Measurements from ENCODE around the gene PDHX.

The PDHX gene

DNA sequence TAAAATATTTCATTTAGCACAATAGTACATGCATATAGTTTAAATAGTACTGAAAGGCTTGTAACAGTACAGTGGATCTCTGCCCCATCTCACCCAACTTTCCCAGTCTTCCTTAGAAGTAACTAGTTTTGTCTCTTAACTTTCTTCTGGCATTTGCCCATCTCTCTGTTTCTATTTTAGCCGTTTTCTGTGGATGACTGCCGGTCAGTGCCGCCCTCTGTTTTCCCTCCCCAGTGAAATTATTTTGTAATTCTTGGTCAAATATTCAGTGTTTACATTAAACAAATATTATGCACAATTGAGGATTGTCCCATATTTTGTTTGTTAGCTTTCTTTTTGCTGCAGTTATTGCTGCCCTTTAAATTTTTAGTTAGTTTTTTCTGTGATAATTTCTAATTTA lies 8.3 kb downstream of the PDHX start:
- Histone ChIP-seq H3K4me3 (ENCODE audit: low read depth in 1 of 2, low read length in 1 of 2) (no peak overlapping the region), H3K27ac (no peak overlapping the region)
- TF ChIP-seq, protein P1, sequence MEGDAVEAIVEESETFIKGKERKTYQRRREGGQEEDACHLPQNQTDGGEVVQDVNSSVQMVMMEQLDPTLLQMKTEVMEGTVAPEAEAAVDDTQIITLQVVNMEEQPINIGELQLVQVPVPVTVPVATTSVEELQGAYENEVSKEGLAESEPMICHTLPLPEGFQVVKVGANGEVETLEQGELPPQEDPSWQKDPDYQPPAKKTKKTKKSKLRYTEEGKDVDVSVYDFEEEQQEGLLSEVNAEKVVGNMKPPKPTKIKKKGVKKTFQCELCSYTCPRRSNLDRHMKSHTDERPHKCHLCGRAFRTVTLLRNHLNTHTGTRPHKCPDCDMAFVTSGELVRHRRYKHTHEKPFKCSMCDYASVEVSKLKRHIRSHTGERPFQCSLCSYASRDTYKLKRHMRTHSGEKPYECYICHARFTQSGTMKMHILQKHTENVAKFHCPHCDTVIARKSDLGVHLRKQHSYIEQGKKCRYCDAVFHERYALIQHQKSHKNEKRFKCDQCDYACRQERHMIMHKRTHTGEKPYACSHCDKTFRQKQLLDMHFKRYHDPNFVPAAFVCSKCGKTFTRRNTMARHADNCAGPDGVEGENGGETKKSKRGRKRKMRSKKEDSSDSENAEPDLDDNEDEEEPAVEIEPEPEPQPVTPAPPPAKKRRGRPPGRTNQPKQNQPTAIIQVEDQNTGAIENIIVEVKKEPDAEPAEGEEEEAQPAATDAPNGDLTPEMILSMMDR (IDR thresholded peaks at IDR 0.05) = no peak

DNA sequence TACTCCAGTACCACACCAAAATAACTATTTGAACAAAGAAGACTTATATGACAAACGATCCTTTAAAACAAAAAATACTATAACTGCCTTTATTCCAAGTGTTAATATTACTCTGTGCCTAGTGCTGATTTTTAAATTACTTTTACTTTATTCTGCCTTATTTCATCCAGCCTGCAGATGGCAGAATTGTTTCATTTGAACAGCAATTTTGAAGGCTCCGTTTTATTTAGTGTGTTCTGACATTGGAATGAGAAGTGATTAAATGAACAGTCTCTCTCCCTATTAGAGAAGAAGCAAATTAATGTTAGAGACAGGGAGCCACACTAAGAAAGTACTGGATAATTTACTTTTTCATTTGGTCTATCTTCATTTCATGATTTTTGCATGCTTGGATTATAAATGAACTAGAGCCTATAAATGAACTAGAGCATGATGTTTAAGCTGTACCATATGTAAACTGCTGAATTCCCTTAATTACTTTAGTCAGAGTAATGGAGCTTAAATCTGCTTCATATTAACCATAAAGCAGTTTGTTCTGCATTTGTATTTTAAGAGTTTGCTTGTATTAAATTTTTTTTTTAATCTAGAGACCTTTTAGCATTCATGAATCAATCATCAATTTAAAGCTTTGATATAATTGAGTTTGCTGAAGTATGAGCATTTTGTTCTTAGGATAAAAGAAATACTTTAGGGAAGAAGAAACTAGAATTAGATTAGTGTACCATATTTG lies 9.8 kb downstream of the PDHX start:
- Histone ChIP-seq H3K27ac (no peak overlapping the region), H3K9me3 (no peaks in the 10 kb centered on the region), H3K36me3 (no peaks in the 10 kb centered on the region), H3K27me3 (no peaks in the 10 kb centered on the region), H3K4me1 (ENCODE audit: control insufficient read depth in 1 of 2, insufficient read depth in 1 of 2, low read depth in 1 of 2, low read length in 1 of 2) (peaks cover 9 to 19% of the 10 kb centered on the region in 2 experiments), H3K4me3 (ENCODE audit: low read depth in 1 of 2, low read length in 1 of 2) (no peak overlapping the region)
- TF ChIP-seq, protein P1 (IDR thresholded peaks at IDR 0.05) = peak; percentile 51

More for the DNA sequence above, 8.3 kb downstream of the PDHX start:
- Histone ChIP-seq H3K36me3 (no peaks in the 10 kb centered on the region), H3K4me1 (ENCODE audit: control insufficient read depth in 1 of 2, insufficient read depth in 1 of 2, low read depth in 1 of 2, low read length in 1 of 2) (peaks cover 9 to 19% of the 10 kb centered on the region in 2 experiments), H3K27me3 (no peaks in the 10 kb centered on the region), H3K9me3 (no peaks in the 10 kb centered on the region)

DNA sequence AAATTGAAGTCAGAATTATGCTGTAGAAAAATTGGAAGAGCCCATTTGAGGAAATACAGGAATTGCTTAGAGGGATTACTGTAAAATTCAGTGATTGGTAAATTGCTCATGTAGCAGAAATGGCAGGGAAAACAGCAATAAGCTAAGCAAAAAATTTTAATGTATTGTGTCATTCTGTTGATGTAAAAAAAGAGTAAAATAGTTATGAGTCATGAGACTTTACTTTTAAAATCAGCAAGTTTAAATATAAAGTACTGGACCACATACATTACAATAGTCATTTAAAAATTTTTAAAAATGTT lies 10.4 kb downstream of the PDHX start:
- H3K4me3 ChIP-seq (ENCODE audit: low read depth in 1 of 2, low read length in 1 of 2) = no peak overlapping the region
- peaks cover 9 to 19% of the 10 kb centered on the region in 2 experiments for H3K4me1 ChIP-seq (ENCODE audit: control insufficient read depth in 1 of 2, insufficient read depth in 1 of 2, low read depth in 1 of 2, low read length in 1 of 2)

DNA sequence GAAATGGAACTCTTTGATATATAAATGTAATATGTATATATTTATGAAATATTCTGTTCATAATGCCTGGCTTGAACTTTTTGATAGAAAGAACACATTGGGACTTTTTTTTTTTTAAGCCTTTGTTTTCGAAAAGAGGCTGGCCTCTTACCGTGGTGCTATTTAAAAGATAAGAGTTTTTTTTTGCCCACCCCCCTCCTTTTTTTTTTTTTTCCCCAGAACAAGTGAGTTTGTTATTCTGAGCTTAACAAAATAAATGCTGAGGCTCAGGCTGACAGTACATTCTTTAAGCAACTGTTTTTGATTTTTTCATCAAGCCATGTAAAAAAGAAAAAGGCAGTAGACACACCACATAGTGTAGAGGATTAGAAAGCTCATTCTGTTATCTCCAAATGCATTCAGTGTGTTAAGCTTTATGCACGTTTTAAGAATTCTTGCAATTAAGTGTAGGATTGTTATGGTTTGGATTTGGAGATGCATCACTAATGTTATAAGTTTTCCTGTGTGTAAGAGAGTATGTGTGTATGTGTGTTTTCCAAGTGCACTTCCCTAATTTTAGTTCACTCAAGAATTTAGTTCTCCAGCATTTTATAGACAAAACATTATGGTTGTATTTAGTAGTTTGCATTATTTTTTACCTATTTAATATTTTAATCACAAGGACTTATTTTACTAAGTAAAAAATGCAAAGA lies 12.0 kb downstream of the PDHX start:
- TF ChIP-seq, protein P1 (IDR thresholded peaks at IDR 0.05) = no peak
- Histone ChIP-seq H3K4me1 (ENCODE audit: control insufficient read depth in 1 of 2, insufficient read depth in 1 of 2, low read depth in 1 of 2, low read length in 1 of 2) (peaks cover 9 to 19% of the 10 kb centered on the region in 2 experiments), H3K36me3 (peaks cover 10% of the 10 kb centered on the region)

More for the DNA sequence above, 10.4 kb downstream of the PDHX start:
- TF ChIP-seq, protein P1 (IDR thresholded peaks at IDR 0.05) = no peak
- Histone ChIP-seq H3K27me3 (no peaks in the 10 kb centered on the region), H3K9me3 (no peaks in the 10 kb centered on the region), H3K27ac (no peak overlapping the region), H3K36me3 (no peaks in the 10 kb centered on the region)

DNA sequence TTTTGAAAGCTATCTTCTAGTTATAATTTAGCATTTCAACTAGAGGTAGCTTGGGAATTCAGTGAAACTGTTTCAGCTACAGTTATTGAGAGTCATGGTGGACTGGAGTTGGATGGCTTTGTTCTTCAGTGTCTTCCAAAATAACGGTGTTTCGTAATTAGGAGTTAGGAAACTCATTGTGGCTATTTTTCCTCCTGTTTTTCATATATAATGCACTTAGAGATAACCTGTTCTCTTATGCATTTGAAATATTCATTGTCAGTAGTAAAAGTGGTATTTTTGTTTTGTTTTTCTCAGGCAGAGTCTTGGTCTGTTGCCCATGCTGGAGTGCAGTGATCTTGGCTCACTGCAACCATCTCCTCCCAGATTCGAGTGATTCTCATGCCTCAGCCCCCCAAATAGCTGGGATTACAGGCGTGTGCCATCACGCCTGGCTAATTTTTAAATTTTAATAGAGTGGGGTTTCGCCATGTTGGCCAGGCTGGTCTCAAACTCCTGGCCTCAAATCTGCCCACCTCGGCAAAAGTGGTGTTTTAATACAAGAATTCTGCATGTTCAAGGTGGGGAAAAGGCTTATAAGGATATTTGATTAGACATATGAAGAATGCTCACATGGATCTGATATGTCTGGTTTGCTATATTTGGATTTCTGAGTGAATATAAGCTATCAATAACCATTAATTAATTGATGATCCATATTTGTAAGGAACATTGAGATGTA lies 12.7 kb downstream of the PDHX start:
- peaks cover 3 to 13% of the 10 kb centered on the region in 2 experiments for H3K4me1 ChIP-seq (ENCODE audit: control insufficient read depth in 1 of 2, insufficient read depth in 1 of 2, low read depth in 1 of 2, low read length in 1 of 2)
- H3K4me3 ChIP-seq (ENCODE audit: low read depth in 1 of 2, low read length in 1 of 2) = no peak overlapping the region
- peaks cover 11% of the 10 kb centered on the region for H3K36me3 ChIP-seq
- TF ChIP-seq, protein P1 (IDR thresholded peaks at IDR 0.05) = no peak
- H3K27ac ChIP-seq = no peak overlapping the region
- H3K27me3 ChIP-seq = no peaks in the 10 kb centered on the region
- H3K9me3 ChIP-seq = no peaks in the 10 kb centered on the region

More for the DNA sequence above, 12.0 kb downstream of the PDHX start:
- Histone ChIP-seq H3K4me3 (ENCODE audit: low read depth in 1 of 2, low read length in 1 of 2) (no peak overlapping the region), H3K27ac (no peak overlapping the region), H3K9me3 (no peaks in the 10 kb centered on the region), H3K27me3 (no peaks in the 10 kb centered on the region)

Measured in neutrophil (primary cell).